Transverse colon (tissue), 4 donors: Measurements from ENCODE around the gene CYP2A7.
"Not testable (repeated sequence)": the region's sequence is repeated elsewhere in the genome, so short reads cannot be mapped to it uniquely, and the experiment has no call there.

Source experiments
- CTCF ChIP-seq, 5 experiments: fragments of 200-600 bp in 3 of 5; fragments of 450-650 bp in 2 of 5; sonication (generic) in 3 of 5; IDR thresholded peaks; 1 replicate in 2 of 5; 2 replicates in 3 of 5; pipeline ENCODE4 v1.5.1; 2016 to 2017; ENCODE audit warnings: antibody characterized with exemption in 5 of 5, inconsistent platforms in 3 of 5, mild to moderate bottlenecking in 2 of 5, moderate library complexity in 1 of 5
- POLR2A ChIP-seq: fragments of 450-650 bp; IDR thresholded peaks from one replicate; pipeline ENCODE4 v1.6.1; 2016; ENCODE audit warnings: antibody characterized with exemption, mild to moderate bottlenecking, moderate library complexity
- POLR2AphosphoS5 ChIP-seq, 3 donors: sonication (generic); formaldehyde crosslinking; IDR thresholded peaks; one replicate each; pipeline ENCODE4 v1.6.1; 2016; ENCODE audit warnings: antibody characterized with exemption in 3 of 3

GRCh38 chr19:40930799-40931198 is 48.8 kb upstream of the CYP2A7 start:
- TF ChIP-seq CTCF (IDR thresholded peaks at IDR 0.05); POLR2A; POLR2AphosphoS5 (IDR thresholded peaks at IDR 0.05): not testable (repeated sequence)
